GM18526 (cell line): ENCODE measurements around the gene SPP2.

Source experiments
- POLR2A ChIP-seq: IDR thresholded peaks from 3 replicates; pipeline ENCODE4 v1.6.1; 2011; ENCODE audit not compliant: insufficient read length; ENCODE audit errors: extremely low read depth

SPP2 gene

DNA sequence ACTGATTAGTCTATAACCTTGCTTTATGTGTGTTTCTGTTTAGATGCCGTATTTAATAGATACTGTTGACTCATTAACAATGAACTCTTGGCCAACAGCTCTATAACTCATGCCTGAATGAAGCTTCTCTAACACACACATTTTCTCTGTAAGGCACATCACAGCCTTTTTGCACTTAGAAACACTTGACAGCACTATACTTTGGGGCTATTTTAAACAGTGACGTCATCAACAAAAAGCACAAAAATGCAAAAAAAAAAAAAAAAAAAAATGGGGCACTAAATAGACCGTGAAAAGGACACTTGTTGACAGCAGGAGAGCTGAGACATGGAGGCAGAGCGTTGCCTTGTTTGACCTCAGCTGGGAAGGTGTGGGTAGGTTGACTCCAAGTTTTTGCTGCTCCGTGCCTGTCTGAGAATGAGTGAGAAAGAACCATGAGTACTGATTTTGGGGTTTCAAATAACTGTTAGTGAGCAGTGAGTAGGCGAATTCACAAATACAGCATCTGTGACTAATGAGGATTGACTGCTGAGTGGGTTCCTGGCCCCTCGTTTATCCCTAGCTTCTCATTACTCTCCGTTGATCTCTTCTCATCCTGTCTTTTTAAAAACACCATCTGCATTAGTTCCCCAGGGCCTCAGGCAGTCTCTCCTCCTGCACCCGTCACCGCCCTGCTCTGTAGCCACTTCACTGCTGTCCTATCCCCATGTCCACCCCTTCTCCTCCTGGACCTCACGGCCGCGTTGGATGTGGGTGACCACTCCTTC lies 24.4 kb downstream of the SPP2 start:
- no peak for TF ChIP-seq POLR2A

DNA sequence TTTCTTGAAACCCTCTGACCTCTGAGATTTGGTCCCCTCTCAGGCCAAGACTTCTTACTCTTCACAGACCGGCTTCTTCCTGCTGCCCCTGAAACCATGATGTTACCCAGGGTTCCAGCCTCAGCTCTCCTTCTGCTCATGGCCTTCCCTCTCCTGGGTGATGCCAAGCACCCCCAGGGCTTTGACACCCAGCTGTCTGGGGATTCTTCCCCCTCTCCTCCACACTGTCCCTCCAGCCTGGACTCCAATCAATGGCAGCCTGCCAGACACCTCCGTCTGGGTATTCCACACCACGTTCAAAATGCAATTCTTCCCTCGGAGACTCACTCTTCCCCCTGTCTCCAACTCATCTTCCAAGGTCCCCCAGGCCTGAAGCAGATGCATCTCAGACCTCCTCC lies 25.0 kb downstream of the SPP2 start:
- TF ChIP-seq POLR2A: no peak

DNA sequence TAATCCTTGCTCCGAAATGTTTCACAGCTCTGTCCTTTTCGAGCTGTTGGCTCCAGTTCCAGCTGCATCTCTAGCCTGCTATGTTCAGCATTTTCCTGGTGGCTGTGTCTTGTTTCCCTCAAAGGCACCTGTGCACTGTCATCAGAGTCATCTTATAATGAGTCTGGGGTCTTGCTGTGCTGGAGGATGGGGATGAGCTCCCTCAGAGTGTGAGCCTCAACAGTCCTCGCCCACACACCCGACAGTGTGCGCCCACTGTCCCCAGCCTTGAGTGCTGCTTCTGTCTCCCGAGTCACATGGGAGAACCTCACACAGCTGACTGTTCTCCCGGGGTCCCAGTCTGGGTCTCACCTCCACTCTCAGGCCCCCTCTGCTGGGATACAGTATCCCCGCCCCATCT lies 25.4 kb downstream of the SPP2 start:
- no peak for TF ChIP-seq POLR2A

DNA sequence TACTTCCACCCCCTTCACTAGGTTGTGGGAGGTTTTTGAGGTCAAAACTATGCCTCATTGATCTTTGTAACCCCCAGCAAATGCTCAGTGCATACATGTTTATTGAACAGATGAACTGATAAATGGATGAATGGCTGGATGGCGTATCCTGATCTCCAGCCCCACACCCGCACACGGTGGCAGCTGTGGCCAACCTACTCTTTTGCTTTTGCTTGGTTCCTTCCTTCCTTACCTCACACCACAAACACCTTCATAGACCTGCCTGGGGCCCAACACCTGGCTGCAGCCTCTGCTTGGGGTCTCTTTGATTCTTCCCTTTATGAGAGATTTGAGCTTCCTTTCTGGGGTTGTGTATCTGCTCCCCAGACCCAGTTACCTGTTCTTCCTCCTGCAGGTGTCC lies 25.9 kb downstream of the SPP2 start:
- TF ChIP-seq POLR2A: no peak

DNA sequence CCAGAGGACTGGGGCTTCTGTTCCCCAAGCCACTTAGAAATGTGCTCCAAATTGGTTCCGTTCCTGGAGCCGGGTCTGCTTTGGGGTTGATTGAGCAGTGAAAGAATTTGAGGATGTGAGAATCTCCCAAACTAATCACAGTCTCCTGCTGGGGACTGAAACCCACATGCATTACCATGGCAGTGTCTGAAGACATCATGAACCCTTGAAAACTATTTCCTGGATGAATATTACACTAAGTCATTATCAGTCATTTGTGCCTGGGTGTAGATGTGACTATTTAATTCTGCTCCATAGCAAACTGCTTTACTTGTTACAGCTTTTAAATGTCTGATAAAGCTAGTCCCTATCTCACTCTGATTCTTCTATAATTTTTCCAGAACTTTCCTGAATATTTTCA lies 27.6 kb downstream of the SPP2 start:
- no peak for TF ChIP-seq POLR2A

DNA sequence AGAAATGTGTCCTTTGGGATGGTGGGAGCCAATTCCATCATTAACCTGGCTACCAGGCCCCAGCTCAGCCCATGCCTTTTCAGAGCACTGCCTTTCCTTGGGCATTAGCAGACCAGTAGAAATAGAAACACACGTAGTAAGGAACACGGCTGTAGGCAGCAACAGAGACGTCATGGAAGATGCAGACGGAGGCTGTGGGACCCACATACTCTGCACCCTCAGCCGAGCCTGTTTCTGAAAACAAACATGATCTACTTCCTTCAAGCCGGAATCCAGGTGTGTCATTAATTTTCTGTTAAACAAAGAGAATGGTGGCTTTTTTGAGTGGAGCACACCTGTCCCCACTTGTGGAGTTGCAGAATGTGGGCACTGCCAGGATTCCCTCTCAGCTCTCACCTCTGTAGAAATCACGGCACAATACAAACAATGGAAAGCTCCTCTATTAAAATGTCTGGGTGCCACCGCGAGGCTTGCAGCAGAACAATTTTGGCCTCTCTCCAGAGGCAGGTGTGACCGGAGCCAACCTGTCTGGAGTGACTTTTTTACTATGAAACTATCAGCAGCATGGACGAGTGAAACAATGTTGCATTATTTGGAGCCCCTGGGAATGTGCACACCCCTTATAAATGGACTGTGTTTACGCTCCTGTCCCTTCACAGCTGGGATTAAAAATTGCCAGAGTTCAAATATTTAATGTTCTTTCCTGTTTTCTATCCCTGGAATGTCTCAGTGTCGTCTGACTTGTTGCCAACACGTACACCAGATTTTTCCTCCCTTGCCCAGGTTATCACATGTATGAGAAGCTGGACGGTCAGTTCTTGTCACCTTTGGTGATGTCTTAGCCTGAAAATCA lies 31.7 kb downstream of the SPP2 start:
- TF ChIP-seq POLR2A: no peak

DNA sequence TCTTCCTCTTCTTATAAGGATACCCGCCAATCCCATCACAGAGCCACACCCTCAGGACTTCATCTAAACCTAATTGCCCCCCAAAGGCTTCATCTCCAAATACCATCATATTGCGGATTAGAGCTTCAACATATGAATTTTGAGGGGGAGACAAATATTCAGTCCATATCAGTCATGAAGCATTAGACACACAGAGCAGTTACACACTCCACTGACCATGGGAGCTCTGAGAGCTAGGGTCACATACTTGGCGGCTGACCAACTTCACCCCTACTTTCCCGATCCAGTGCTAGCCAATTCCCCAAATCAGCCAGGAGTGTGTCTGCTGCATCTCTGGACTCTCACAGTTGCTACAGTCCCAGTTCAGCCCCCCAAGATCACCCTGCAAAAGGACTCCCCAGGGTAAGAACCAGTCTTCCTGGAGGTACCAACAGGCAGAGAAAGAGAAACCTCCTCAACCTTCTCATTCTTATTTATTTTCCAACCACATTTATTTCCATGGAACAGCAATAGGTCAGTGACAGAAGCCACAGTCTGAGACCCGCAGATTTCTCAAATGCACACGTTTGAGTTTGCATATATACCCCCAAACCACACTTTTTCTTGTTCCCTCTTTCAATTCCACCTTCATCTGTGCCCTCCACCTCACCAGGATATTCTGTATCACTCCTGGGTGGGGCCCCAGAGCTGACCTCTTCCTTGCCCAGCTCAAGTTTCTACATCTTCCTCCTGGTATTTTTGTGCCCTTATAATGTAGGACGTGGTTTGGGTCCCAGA lies 33.3 kb downstream of the SPP2 start:
- no peak for TF ChIP-seq POLR2A

DNA sequence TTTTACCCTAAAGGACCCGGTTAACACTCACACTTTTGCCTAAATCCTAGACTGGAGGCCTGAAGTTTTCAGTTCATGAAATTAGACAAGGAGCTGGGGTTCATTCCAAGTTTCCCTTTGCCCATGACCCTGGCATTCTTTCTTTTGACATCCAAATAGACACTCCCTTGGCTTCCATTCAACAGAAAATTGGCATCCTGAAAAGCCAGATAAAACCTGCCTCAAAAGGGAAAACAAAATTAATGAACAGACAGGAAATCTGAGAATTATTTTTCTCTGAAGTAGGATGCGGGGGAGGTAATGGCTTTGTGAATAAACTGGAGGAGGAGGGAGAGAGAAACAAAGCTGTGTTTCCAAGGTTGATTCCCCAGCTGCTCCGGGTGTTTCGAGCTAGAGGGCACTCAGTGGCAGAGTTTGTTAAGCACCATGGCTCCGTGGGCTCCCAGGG lies 41.0 kb downstream of the SPP2 start:
- TF ChIP-seq POLR2A: no peak

DNA sequence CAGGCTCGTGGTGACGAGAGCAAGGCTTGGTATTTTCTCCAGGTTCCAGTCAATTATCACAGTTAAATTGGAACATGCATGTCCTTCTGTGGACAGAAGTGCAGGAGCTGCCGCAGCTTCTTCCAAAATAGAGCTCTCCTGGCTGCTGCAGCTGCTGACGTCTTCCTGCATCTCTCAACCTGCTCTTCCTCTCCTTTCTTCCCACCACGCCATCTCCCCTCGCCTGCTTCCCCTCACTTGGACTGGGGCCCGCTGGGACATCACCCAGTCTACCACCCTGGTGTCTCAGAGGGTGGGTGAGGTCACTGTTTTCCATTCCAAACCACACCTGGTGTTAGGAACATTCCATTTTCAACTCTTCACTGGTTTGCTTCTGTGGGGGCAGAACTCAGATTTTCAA lies 41.4 kb downstream of the SPP2 start:
- TF ChIP-seq POLR2A: no peak

DNA sequence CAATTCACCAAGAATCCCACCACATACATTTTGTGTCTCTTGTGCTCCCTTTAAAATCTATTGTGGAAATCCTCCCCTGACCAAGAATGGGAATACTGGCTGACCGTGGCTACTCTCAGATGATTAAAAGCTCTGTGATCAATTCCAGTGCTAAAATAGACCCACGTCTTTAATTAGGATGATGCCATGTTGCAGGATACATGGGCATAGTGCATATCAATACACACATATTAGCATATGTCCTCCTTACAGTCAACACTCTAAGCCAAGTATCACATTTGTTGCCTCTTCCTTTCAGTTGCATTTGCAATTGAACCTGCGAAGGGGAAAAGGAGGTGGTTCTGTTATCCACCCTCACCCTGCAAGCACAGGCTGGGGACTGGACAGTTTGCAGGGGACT lies 41.8 kb downstream of the SPP2 start:
- no peak for TF ChIP-seq POLR2A

DNA sequence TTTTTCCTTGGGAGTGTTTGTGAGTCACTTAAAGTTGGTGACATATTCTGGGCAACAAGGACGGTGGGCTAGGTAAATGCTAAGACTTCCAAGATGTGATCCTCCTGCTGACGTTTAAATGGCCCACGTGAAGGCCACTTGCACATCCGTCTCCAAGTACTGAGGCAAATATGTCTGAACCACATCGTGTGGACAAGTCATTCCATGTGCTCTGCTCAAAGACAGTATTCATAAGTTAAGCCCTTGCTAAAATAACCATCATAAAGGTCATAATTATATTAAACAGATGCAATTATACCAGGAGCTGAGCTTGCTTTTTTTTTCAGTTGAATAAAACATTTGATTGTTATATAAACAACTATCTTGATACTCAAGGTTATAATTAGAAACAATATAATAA lies 44.8 kb downstream of the SPP2 start:
- TF ChIP-seq POLR2A: no peak

DNA sequence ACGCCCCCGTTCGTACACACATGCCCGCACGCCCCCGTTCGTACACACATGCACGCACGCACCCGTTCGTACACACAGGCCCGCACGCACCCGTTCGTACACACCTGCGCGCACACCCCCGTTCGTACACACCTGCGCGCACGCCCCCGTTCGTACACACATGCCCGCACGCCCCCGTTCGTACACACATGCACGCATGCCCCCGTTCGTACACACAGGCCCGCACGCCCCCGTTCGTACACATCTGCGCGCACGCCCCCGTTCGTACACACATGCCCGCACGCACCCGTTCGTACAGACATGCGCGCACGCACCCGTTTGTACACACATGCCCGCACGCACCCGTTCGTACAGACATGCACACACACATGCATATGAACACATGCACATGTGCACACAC lies 45.7 kb downstream of the SPP2 start:
- TF ChIP-seq POLR2A: no peak

DNA sequence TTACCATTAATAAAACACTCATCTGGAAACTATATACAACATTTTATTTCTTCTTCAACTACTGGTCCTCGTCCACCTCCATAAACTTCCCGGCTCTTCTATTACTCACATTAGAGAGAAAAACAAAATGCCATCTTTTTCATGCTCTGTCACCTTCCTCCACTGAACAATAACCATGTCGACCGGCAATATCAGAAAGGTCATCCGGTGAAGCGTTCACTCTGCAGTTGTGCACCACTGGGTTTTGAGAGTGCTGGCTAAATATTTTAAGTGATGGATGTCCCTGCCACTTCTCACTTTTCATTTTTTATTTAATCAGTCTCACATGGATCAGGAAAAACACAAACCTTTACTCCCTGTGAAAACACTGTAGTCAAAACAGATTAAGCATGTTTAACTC lies 48.2 kb downstream of the SPP2 start:
- no peak for TF ChIP-seq POLR2A

DNA sequence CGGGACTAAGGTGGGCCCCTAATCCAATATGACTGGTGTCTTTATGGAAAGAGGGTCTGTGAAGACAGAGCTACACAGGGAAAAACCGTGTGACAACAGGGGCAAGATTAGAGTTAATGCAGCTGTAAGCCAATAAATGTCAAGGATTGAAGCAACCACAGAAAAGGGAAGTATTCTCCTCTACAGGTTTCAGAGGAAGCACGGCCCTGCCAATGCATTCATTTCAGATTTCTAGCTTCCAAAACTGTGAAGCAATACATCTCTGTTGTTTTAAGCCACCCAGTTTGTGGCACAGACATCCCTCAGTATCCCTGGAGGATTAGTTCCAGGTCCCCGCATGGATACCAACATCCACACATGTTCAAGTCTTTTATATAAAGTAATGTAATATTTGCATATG lies 48.8 kb downstream of the SPP2 start:
- no peak for TF ChIP-seq POLR2A

DNA sequence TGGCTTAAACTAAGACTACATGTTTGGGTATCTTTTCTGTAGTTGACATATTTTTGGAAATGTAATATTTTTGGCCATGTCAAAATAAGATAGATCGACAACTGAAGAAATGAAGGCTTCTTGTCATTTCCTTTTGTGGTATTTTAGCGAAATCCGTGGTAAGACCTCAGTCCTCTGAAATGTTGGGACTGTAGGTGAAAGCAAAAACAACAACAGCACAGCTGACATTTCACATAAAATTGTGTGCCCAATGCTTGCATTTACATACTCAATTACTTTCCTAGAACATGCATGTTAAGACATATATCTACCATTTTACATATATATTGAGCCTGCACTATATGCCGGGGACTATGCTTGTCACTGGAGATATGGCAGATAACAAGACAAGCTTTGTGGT lies 50.2 kb downstream of the SPP2 start:
- no peak for TF ChIP-seq POLR2A

DNA sequence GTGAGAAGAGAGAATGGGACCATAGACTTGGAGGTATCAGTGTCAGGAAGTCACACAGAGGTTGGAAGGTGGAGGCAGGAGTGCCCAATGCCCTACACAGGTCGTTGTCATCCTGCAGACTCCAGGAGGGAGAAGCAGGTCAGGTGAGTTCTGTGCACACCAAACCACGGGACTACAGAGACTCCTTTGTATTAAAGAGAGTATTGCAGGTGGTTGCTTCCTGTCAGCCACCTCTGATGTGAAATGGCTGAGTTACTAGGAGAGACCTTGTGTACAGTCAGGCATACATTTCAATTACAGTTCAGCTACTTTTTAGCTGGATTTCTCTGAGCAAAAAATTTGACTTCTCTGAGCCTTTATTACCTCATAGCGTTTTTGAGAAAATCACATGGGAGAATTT lies 51.6 kb downstream of the SPP2 start:
- no peak for TF ChIP-seq POLR2A
